Chondrocyte (in vitro differentiated cells): ENCODE results near the gene CDK10. TPM values are rescaled to one million over a fixed set of nuclear protein-coding genes. Genes with fewer than 3 reads are reported as not detected.

Experiments used
- DNase-seq: peaks from one replicate; pipeline ENCODE4 v3.0.0; 2021; ENCODE audit warnings: mixed read lengths, low spot score
- H3K27ac Mint-ChIP-seq: one replicate; pipeline ENCODE4 v1.8.0; 2021; ENCODE audit warnings: mild to moderate bottlenecking, moderate library complexity, mixed read lengths; ENCODE audit not compliant: unreplicated experiment
- H3K27me3 Mint-ChIP-seq: 2 replicates; pipeline ENCODE4 v1.8.0; 2021; ENCODE audit warnings: low read depth, mixed read lengths
- H3K36me3 Mint-ChIP-seq: 2 replicates; pipeline ENCODE4 v1.8.0; 2021; ENCODE audit warnings: low read depth, mixed read lengths
- H3K4me1 Mint-ChIP-seq: 2 replicates; pipeline ENCODE4 v1.8.0; 2021; ENCODE audit warnings: low read depth, mild to moderate bottlenecking, mixed read lengths
- H3K4me3 Mint-ChIP-seq: one replicate; pipeline ENCODE4 v1.8.0; 2021; ENCODE audit warnings: mild to moderate bottlenecking, moderate library complexity, mixed read lengths; ENCODE audit not compliant: unreplicated experiment
- H3K9me3 Mint-ChIP-seq: 2 replicates; pipeline ENCODE4 v1.8.0; 2021; ENCODE audit warnings: low read depth, mixed read lengths
- total RNA-seq: library from RNA; stranded (reverse); gene quantifications from 3 replicates; pipeline ENCODE4 v1.2.1, GENCODE V29; 2021
- TF ChIP-seq, protein P1 (sequence below): fragments of 200-600 bp; sonication (generic); IDR thresholded peaks from 2 replicates; pipeline ENCODE4 v1.5.0; 2021; ENCODE audit warnings: antibody characterized with exemption, mild to moderate bottlenecking, moderate library complexity

The CDK10 gene
- total RNA-seq, 1 donor from 2014 or later, result 43.7 TPM

DNA sequence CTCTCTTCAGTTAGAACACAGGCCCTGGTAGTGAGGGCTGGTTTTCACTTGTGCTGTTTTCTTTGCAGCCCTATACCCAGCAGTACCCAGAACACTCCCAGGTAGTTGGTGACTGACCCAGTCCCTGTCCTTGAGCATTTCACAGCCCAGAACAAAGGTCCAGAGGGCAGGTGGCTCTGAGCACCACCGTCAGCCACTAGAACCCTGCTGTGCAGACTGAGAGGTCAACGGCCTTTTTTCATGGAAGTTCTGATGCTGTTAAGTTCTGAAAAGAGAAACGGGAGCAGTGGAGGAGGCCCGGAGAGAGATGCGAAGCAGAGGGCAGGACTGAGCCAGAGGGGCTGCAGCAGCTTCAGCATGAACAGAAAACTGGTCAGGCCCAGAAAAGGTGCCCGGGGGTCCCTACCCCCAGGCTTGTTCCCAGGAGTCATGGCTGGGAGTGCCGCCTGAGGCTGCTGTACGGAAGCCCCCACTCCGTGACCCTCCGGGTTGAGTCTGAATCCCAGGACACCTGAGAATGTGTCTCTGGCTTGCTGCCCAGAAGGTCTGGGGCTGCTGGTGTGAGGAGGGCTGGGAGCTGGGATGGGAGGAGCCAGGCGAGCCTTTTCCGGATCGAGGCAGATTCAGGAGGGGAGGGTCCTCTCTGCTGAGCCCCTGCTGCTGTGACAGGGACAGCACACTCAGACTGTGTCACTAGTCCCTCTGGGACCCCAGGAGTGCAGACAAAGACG is 43.5 kb downstream of the CDK10 start:
- no peak overlapping the region for H3K27ac Mint-ChIP-seq

DNA sequence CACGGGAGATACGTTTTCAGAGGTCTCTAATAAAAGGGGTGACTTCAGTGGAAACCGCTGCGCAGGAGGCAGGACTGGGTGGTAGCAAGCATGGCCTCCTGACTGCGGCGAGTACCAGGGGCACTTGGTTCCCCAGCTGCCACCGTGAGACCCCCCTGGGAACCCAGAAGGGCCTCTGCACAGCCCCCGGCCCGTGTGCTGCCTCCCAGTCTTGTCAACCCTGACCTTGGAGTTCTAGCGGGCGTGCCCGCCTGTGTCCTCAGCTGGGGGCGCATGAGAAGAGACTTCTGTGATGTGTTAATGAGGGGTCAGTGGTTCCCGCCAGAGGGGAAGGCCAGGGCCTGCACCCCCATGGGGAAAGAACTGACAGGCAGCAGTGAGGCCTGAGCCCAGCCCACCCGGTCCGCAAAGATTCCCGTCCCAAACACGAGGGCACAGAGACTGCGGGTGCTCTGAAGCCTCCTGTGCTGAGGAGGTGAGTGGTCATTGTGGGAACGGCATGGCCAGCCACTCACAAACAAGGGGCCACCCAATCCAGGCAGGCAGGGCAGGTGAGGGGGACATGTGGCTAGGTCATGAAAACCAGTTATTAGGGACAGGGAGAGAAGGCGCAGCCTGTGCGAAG is 44.2 kb downstream of the CDK10 start:
- Mint-ChIP-seq H3K9me3 (no peaks in the 10 kb centered on the region), H3K36me3 (peaks cover 31% of the 10 kb centered on the region), H3K27ac (no peak overlapping the region), H3K4me1 (peaks cover 3% of the 10 kb centered on the region), H3K4me3 (no peak overlapping the region), H3K27me3 (no peaks in the 10 kb centered on the region)
- no peak for DNase-seq
- TF ChIP-seq, protein P1, sequence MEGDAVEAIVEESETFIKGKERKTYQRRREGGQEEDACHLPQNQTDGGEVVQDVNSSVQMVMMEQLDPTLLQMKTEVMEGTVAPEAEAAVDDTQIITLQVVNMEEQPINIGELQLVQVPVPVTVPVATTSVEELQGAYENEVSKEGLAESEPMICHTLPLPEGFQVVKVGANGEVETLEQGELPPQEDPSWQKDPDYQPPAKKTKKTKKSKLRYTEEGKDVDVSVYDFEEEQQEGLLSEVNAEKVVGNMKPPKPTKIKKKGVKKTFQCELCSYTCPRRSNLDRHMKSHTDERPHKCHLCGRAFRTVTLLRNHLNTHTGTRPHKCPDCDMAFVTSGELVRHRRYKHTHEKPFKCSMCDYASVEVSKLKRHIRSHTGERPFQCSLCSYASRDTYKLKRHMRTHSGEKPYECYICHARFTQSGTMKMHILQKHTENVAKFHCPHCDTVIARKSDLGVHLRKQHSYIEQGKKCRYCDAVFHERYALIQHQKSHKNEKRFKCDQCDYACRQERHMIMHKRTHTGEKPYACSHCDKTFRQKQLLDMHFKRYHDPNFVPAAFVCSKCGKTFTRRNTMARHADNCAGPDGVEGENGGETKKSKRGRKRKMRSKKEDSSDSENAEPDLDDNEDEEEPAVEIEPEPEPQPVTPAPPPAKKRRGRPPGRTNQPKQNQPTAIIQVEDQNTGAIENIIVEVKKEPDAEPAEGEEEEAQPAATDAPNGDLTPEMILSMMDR, result no peak

More for the DNA sequence above, 43.5 kb downstream of the CDK10 start:
- TF ChIP-seq, protein P1, result no peak
- Mint-ChIP-seq H3K4me1 (peaks cover 3% of the 10 kb centered on the region), H3K27me3 (no peaks in the 10 kb centered on the region), H3K36me3 (peaks cover 28% of the 10 kb centered on the region), H3K4me3 (no peak overlapping the region), H3K9me3 (no peaks in the 10 kb centered on the region)
- no peak for DNase-seq

DNA sequence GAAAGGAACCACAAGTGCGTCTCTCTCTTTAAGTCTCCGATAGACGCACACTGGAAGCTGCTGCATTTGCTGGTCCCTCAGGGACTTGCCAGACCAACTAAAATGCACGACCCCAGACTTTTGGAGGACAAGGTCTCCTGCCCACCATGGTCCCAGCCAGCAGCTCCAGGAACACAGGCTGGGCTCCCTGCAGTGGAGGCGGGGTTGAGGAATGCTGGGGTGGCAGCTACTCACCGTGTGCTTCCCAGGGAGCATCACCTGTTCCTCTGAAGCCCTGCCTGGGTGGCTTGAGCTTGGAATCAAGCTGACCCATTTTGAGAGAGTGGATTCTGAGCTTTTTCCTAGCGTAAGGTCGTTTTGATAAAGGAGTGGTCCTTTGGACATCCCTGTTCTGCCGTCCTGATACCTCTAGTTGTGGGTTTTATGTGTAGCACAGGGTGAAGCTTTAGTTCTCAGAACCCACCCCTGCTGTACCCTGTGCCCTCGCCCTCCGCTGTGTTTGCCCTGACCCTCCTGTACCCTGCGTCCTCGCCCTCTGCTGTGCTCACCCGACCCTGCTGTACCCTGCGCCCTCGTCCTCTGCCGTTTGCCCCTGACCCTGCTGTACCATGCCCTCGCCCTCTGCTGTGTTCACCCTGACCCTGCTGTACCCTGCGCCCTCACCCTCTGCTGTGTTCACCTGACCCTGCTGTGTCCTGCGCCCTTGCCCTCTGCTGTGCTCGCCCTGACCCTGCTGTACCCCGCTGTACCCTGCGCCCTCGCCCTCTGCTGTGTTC is 45.8 kb downstream of the CDK10 start:
- TF ChIP-seq, protein P1, result no peak

DNA sequence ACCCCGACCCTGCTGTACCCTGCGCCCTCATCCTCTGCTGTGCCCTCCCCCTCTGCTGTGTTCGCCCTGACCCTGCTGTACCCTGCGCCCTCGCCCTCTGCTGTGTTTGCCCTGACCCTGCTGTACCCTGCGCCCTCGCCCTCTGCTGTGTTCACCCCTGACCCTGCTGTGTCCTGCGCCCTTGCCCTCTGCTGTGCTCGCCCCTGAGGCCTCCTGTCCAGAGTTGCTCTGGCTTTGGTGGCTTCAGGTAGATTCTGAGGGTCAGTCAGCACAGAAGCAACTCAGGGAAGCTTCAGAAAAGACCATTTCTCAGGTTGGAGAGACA is 46.4 kb downstream of the CDK10 start:
- TF ChIP-seq, protein P1, result no peak

More for the DNA sequence above, 45.8 kb downstream of the CDK10 start:
- peaks cover 27% of the 10 kb centered on the region for H3K36me3 Mint-ChIP-seq
- peaks cover 3% of the 10 kb centered on the region for H3K4me1 Mint-ChIP-seq
- no peaks in the 10 kb centered on the region for H3K9me3 Mint-ChIP-seq
- no peak overlapping the region for H3K4me3 Mint-ChIP-seq
- H3K27me3 Mint-ChIP-seq, result no peaks in the 10 kb centered on the region
- H3K27ac Mint-ChIP-seq, result no peak overlapping the region
- no peak for DNase-seq

DNA sequence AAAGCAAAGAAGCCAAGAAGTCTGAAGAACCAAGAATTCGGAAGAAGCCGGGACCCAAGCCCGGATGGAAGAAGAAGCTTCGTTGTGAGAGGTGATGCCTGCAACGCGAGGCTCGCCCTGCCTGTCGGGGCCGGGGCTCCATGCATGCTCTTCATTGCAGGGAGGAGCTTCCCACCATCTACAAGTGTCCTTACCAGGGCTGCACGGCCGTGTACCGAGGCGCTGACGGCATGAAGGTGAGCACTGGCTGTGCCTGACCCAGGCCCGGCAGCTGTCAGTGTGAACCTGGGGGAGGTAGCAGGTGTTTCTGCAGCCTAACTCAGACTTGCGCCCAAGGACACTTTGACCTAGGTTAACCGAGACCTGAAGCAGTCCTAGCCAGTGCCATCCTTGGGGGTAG is 46.8 kb downstream of the CDK10 start:
- DNase-seq, result no peak
- H3K9me3 Mint-ChIP-seq, result no peaks in the 10 kb centered on the region
- no peak overlapping the region for H3K4me3 Mint-ChIP-seq
- peaks cover 3% of the 10 kb centered on the region for H3K4me1 Mint-ChIP-seq
- H3K27me3 Mint-ChIP-seq, result no peaks in the 10 kb centered on the region
- TF ChIP-seq, protein P1, result no peak
- H3K36me3 Mint-ChIP-seq, result peaks cover 31% of the 10 kb centered on the region
- no peak overlapping the region for H3K27ac Mint-ChIP-seq

More for the DNA sequence above, 46.4 kb downstream of the CDK10 start:
- Mint-ChIP-seq H3K36me3 (peaks cover 29% of the 10 kb centered on the region), H3K9me3 (no peaks in the 10 kb centered on the region), H3K4me3 (no peak overlapping the region), H3K4me1 (peaks cover 3% of the 10 kb centered on the region), H3K27me3 (no peaks in the 10 kb centered on the region), H3K27ac (no peak overlapping the region)
- DNase-seq, result no peak
